HepG2 (cell line): ENCODE measurements around the gene CAMTA2. TPM values are rescaled to one million over a fixed set of nuclear protein-coding genes. Genes with fewer than 3 reads are reported as not detected.

Experiments
- FOSL2 ChIP-seq: sonication (generic); formaldehyde crosslinking; IDR thresholded peaks from 2 replicates; pipeline ENCODE4 v1.4.0; 2020; ENCODE audit warnings: missing genetic modification reagents
- HIVEP1 ChIP-seq: sonication (generic); formaldehyde crosslinking; IDR thresholded peaks from 2 replicates; pipeline ENCODE4 v1.4.0; 2020; ENCODE audit warnings: mild to moderate bottlenecking, missing genetic modification reagents
- HMG20B ChIP-seq: conservative IDR thresholded peaks from 2 replicates; pipeline ENCODE4 v1.6.1; 2016; ENCODE audit warnings: missing genetic modification reagents, missing compliant biosample characterization
- HNRNPUL1 ChIP-seq: fragments of 200-400 bp; formaldehyde crosslinking; IDR thresholded peaks from 2 replicates; pipeline ENCODE4 v1.6.1; 2017; ENCODE audit warnings: low read depth, mild to moderate bottlenecking, low read length, moderate library complexity
- KDM5B ChIP-seq: sonication (generic); formaldehyde crosslinking; IDR thresholded peaks from 2 replicates; pipeline ENCODE4 v1.4.0; 2020; ENCODE audit warnings: missing genetic modification reagents, mild to moderate bottlenecking, borderline replicate concordance
- NR2F1 ChIP-seq, 2 experiments: fragments of 450-650 bp in 1 of 2; formaldehyde crosslinking in 1 of 2; IDR thresholded peaks; 2 replicates each; pipeline versions ENCODE4 v1.5.0 to v1.6.1; 2016 to 2020; ENCODE audit warnings: mild to moderate bottlenecking in 1 of 2, missing compliant biosample characterization in 1 of 2, missing genetic modification reagents in 1 of 2, moderate library complexity in 1 of 2
- RBM39 ChIP-seq: fragments of 200-400 bp; formaldehyde crosslinking; IDR thresholded peaks from one replicate; pipeline ENCODE4 v1.6.1; 2018; ENCODE audit warnings: antibody characterized with exemption, mild to moderate bottlenecking, low read depth, low read length; ENCODE audit not compliant: poor library complexity, severe bottlenecking
- SMYD3 ChIP-seq: sonication (generic); formaldehyde crosslinking; IDR thresholded peaks from 2 replicates; pipeline ENCODE4 v1.8.1; 2023; ENCODE audit warnings: mild to moderate bottlenecking, missing genetic modification reagents
- TBX2 ChIP-seq: sonication (generic); formaldehyde crosslinking; IDR thresholded peaks from 2 replicates; pipeline ENCODE4 v1.5.0; 2020; ENCODE audit warnings: missing genetic modification reagents, mild to moderate bottlenecking, borderline replicate concordance
- TEAD3 ChIP-seq: optimal IDR thresholded peaks from 2 replicates; pipeline ENCODE3; 2016; ENCODE audit warnings: borderline replicate concordance
- ZBTB10 ChIP-seq: sonication (generic); formaldehyde crosslinking; IDR thresholded peaks from 2 replicates; pipeline ENCODE4 v1.4.0; 2020; ENCODE audit warnings: missing genetic modification reagents, borderline replicate concordance
- ZBTB2 ChIP-seq: sonication (generic); formaldehyde crosslinking; IDR thresholded peaks from 2 replicates; pipeline ENCODE4 v1.8.0; 2022; ENCODE audit warnings: low read depth, missing genetic modification reagents
- ZNF382 ChIP-seq: sonication (generic); formaldehyde crosslinking; IDR thresholded peaks from 2 replicates; pipeline ENCODE4 v1.5.0; 2020; ENCODE audit warnings: missing genetic modification reagents, mild to moderate bottlenecking, borderline replicate concordance
- ZNF629 ChIP-seq: sonication (generic); formaldehyde crosslinking; conservative IDR thresholded peaks from 2 replicates; pipeline ENCODE4 v1.5.0; 2020; ENCODE audit warnings: missing genetic modification reagents
- ZUFSP ChIP-seq: sonication (generic); formaldehyde crosslinking; IDR thresholded peaks from 2 replicates; pipeline ENCODE4 v1.9.0; 2021; ENCODE audit warnings: missing genetic modification reagents, mild to moderate bottlenecking, borderline replicate concordance
- polyA plus RNA-seq, 8 experiments: library from polyadenylated mRNA; depleted of rRNA in 3 of 8; stranded (reverse) in 7 of 8; unstranded in 1 of 8; fragments of >200 nt; fragmentation: Illumina TruSeq in 4 of 8; extraction: Trizol in 4 of 8; gene quantifications; 2 replicates each; pipeline versions ENCODE4 v1.2.1 to v1.2.3, GENCODE V29; 2011 to 2016; ENCODE audit warnings: low read depth in 4 of 8, missing spikeins in 1 of 8, mixed read lengths in 1 of 8; ENCODE audit not compliant: insufficient read depth in 1 of 8
- total RNA-seq, 5 experiments: library from RNA; depleted of rRNA; stranded (reverse); fragments of >200 nt; fragmentation: Illumina TruSeq; extraction: Trizol; gene quantifications; 2 replicates each; pipeline ENCODE4 v1.2.3, GENCODE V29; 2016; ENCODE audit warnings: low read depth in 1 of 5
- TF ChIP-seq, protein P1 (sequence below), 2 experiments: sonication (generic) in 1 of 2; formaldehyde crosslinking in 1 of 2; IDR thresholded peaks; 2 replicates each; pipeline versions ENCODE4 v1.4.0 to v1.6.1; 2016 to 2020; ENCODE audit warnings: borderline replicate concordance in 1 of 2, low read depth in 1 of 2, mild to moderate bottlenecking in 1 of 2, missing genetic modification reagents in 1 of 2
- TF ChIP-seq, protein P2 (sequence below): IDR thresholded peaks from 2 replicates; pipeline ENCODE4 v1.6.1; 2016; ENCODE audit warnings: missing genetic modification reagents, missing compliant biosample characterization

The CAMTA2 gene
- total and polyA plus RNA-seq, 2 of the 13 experiments (the other 11 are each of a cell fraction or from before 2014, with no cell fraction given), result 4.1 to 7.1 TPM

- TF ChIP-seq, protein P1, sequence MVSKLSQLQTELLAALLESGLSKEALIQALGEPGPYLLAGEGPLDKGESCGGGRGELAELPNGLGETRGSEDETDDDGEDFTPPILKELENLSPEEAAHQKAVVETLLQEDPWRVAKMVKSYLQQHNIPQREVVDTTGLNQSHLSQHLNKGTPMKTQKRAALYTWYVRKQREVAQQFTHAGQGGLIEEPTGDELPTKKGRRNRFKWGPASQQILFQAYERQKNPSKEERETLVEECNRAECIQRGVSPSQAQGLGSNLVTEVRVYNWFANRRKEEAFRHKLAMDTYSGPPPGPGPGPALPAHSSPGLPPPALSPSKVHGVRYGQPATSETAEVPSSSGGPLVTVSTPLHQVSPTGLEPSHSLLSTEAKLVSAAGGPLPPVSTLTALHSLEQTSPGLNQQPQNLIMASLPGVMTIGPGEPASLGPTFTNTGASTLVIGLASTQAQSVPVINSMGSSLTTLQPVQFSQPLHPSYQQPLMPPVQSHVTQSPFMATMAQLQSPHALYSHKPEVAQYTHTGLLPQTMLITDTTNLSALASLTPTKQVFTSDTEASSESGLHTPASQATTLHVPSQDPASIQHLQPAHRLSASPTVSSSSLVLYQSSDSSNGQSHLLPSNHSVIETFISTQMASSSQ (IDR thresholded peaks at IDR 0.05; ENCODE audit: low read depth), result no peak
- TF ChIP-seq, protein P1 (CRISPR knock-in tag; IDR thresholded peaks at IDR 0.05; ENCODE audit: borderline replicate concordance), result no peak
- TF ChIP-seq TBX2 (CRISPR knock-in tag), result peak; percentile 79
- no peak for TF ChIP-seq ZNF382
- no peak for TF ChIP-seq SMYD3 (CRISPR knock-in tag)
- TF ChIP-seq, protein P2, sequence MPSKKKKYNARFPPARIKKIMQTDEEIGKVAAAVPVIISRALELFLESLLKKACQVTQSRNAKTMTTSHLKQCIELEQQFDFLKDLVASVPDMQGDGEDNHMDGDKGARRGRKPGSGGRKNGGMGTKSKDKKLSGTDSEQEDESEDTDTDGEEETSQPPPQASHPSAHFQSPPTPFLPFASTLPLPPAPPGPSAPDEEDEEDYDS (CRISPR knock-in tag), result peak; percentile 15
- no peak for TF ChIP-seq NR2F1 (CRISPR knock-in tag; IDR thresholded peaks at IDR 0.05)
- TF ChIP-seq HMG20B (CRISPR knock-in tag), result no peak
- 0 out of 2 replicates have a peak, but pooled peaks have one; percentile 18 for TF ChIP-seq KDM5B (CRISPR knock-in tag)
- peak; percentile 25 for TF ChIP-seq RBM39
- no peak for TF ChIP-seq ZNF629 (CRISPR knock-in tag)
- TF ChIP-seq HIVEP1 (CRISPR knock-in tag), result no peak
- 0 out of 2 replicates have a peak, but pooled peaks have one; percentile 41 for TF ChIP-seq ZBTB10 (CRISPR knock-in tag)
- TF ChIP-seq FOSL2 (CRISPR knock-in tag), result no peak
- no peak for TF ChIP-seq HNRNPUL1
- peak; percentile 92 for TF ChIP-seq ZBTB2 (CRISPR knock-in tag)
- peak; percentile 43 for TF ChIP-seq TEAD3 (CRISPR knock-in tag)
- no peak for TF ChIP-seq ZUFSP (CRISPR knock-in tag)
Measured at GRCh38 chr17:4939796-4940554, 47.5 kb downstream of the CAMTA2 start, which contains the start of the genes RNF167 and SLC25A11 (continued).
